Colonic mucosa (tissue), 4 donors: ENCODE measurements around the gene BMP8B. TPM values are rescaled to one million over a fixed set of nuclear protein-coding genes. Genes with fewer than 3 reads are reported as not detected.
"Not testable (repeated sequence)": the region's sequence is repeated elsewhere in the genome, so short reads cannot be mapped to it uniquely, and the experiment has no call there.

Source experiments
- DNase-seq: peaks from one replicate; pipeline ENCODE4 v3.0.0-alpha.2; 2020
- H3K27ac ChIP-seq: fragments of 200-600 bp; one replicate; pipeline ENCODE4 v1.8.0; 2021
- H3K27me3 ChIP-seq: fragments of 200-600 bp; one replicate; pipeline ENCODE4 v1.8.0; 2021
- H3K36me3 ChIP-seq: fragments of 200-600 bp; one replicate; pipeline ENCODE4 v1.8.0; 2021
- H3K4me1 ChIP-seq: fragments of 200-600 bp; one replicate; pipeline ENCODE4 v1.8.0; 2021; ENCODE audit warnings: mild to moderate bottlenecking
- H3K4me3 ChIP-seq: fragments of 200-600 bp; one replicate; pipeline ENCODE4 v1.8.0; 2021
- H3K9ac ChIP-seq, 2 donors: one replicate each; pipeline ENCODE4 v1.7.0; 2013; ENCODE audit warnings: control low read depth in 2 of 2, low read depth in 2 of 2, low read length in 2 of 2
- H3K9me3 ChIP-seq: fragments of 200-600 bp; one replicate; pipeline ENCODE4 v1.8.0; 2021
- intact Hi-C: fragments of 100-400 bp; cut with DNase I; formaldehyde crosslinking; loops from one replicate; pipeline ENCODE4 v1.14.1; 2022
- total RNA-seq, 2 donors: library from RNA; stranded (reverse); fragmentation: NEBNext Ultra II Directional in 1 of 2; extraction: Animal tissue kit (Norgen Biotek cat#: 25700) in 1 of 2; gene quantifications; one replicate each; pipeline ENCODE4 v1.2.1, GENCODE V29; 2021
- TF ChIP-seq, protein P1 (sequence below): fragments of 200-600 bp; IDR thresholded peaks from one replicate; pipeline ENCODE4 v1.8.0; 2022; ENCODE audit warnings: antibody characterized with exemption, mild to moderate bottlenecking
- donor health status: healthy.
- donor health status: DM: no; HTN: no; CAD: no.
- donor health status: DM: no; HTN: no; CAD: no.

BMP8B gene
- total RNA-seq, 2 donors from 2014 or later, result 4.9 TPM

DNA sequence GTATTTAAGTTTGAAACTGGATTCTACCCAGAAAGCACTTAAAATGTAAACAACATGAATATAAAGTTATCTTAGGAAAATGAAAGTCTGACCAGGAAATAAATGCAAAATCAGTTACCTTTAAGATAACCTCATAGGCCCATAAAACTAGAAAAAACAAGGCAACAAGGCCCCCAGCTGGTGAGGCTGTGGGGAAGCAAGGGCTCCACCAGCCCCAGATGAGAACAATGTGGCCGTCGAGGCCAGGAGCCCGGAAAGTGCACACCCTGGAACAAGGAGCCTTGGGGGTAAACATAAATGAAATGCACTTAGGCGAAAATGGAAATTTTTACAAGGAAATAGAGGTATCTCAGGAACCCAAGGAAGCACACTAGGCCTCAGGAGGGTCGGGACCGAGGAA, 37.9 kb upstream of the BMP8B start:
- no peaks in the 10 kb centered on the region for H3K9me3 ChIP-seq
- no peaks in the 10 kb centered on the region for H3K36me3 ChIP-seq
- H3K4me1 ChIP-seq, result no peaks in the 10 kb centered on the region
- peak; percentile 53 for DNase-seq
- no peaks in the 10 kb centered on the region for H3K27me3 ChIP-seq
- no peak overlapping the region for H3K4me3 ChIP-seq
- intact Hi-C loops, result no loop called here
- H3K9ac ChIP-seq, result peak overlapping the region in 1 of 2 donors; percentile 60
- peak overlapping the region; percentile 66 for H3K27ac ChIP-seq
- TF ChIP-seq, protein P1, sequence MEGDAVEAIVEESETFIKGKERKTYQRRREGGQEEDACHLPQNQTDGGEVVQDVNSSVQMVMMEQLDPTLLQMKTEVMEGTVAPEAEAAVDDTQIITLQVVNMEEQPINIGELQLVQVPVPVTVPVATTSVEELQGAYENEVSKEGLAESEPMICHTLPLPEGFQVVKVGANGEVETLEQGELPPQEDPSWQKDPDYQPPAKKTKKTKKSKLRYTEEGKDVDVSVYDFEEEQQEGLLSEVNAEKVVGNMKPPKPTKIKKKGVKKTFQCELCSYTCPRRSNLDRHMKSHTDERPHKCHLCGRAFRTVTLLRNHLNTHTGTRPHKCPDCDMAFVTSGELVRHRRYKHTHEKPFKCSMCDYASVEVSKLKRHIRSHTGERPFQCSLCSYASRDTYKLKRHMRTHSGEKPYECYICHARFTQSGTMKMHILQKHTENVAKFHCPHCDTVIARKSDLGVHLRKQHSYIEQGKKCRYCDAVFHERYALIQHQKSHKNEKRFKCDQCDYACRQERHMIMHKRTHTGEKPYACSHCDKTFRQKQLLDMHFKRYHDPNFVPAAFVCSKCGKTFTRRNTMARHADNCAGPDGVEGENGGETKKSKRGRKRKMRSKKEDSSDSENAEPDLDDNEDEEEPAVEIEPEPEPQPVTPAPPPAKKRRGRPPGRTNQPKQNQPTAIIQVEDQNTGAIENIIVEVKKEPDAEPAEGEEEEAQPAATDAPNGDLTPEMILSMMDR, result peak; percentile 21

DNA sequence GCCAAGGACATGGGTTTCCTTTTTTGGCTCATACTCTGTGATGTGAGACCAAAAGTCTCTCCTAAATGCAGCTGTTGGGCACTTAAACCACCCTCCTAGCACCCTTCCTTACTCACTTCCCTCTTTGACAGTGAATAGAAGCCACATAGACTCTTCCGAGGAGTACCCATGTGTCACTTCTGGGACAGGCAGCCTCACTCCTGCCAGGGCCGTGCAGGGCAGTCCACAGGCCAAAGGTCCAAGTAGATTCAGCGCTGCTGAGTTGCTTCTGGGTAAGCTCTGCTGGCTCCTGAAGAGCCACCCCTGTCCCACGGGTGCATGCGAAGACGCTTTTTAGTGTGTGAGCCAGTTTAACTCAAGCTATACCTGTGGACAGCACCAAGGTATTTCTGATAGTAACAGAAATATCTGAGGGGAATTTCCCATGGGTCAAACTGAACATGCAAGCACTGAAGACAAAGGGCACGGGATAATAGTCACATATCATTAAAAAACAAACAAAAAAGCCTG, 36.8 kb upstream of the BMP8B start:
- H3K27me3 ChIP-seq, result no peaks in the 10 kb centered on the region
- TF ChIP-seq, protein P1, result no peak
- no peak overlapping the region for H3K4me3 ChIP-seq
- H3K27ac ChIP-seq, result peak overlapping the region; percentile 72
- no peaks in the 10 kb centered on the region for H3K4me1 ChIP-seq
- no peaks in the 10 kb centered on the region for H3K36me3 ChIP-seq
- H3K9ac ChIP-seq, result peak overlapping the region in 1 of 2 donors; percentile 43
- intact Hi-C loops, result no loop called here
- no peaks in the 10 kb centered on the region for H3K9me3 ChIP-seq
- peak; percentile 79 for DNase-seq

- H3K9ac ChIP-seq, DNase-seq, H3K4me3 ChIP-seq, H3K9me3 ChIP-seq, H3K36me3 ChIP-seq, H3K27ac ChIP-seq, intact Hi-C loops, H3K27me3 ChIP-seq, H3K4me1 ChIP-seq: not testable (repeated sequence)
These were observed 34.8 kb upstream of the BMP8B start for GRCh38 chr1:39823450-39823849.

DNA sequence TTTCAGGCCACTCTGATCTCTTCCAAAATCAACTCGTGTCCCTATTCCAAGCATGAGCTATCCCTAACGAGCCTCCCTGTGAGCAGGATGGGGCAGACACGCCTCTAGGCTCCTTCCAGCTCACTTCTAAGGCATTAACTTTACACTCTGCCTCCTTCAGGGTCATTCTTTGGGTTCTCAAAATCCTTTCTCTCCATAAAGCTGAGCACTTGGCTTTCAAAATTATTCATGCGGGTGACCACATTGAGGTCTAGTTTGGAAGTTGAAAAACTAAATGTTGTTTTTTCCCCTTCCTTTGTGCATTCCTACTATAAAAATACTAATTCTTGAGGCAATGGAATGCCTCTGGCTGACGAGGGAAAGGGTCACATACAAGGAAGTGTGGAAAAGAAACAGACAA, 33.5 kb upstream of the BMP8B start:
- no peak for DNase-seq
- TF ChIP-seq, protein P1, result no peak
- intact Hi-C loops, result no loop called here
- no peak overlapping the region for H3K27ac ChIP-seq
- H3K4me1 ChIP-seq, result peaks cover 12% of the 10 kb centered on the region
- no peak overlapping the region for H3K4me3 ChIP-seq
- no peak overlapping the region for H3K9ac ChIP-seq
- no peaks in the 10 kb centered on the region for H3K27me3 ChIP-seq
- H3K9me3 ChIP-seq, result no peaks in the 10 kb centered on the region
- H3K36me3 ChIP-seq, result no peaks in the 10 kb centered on the region

GRCh38 chr1:39819091-39819812, 30.6 kb upstream of the BMP8B start:
- H3K27ac ChIP-seq, result peak overlapping the region; percentile 84
- H3K4me3 ChIP-seq, result no peak overlapping the region
- no peaks in the 10 kb centered on the region for H3K27me3 ChIP-seq
- H3K4me1 ChIP-seq, result peaks cover 12% of the 10 kb centered on the region
- intact Hi-C loops, result no loop called here
- peak overlapping the region in 1 of 2 donors; percentile 73 for H3K9ac ChIP-seq
- H3K36me3 ChIP-seq, result no peaks in the 10 kb centered on the region
- peak; percentile 91 for DNase-seq
- H3K9me3 ChIP-seq, result no peaks in the 10 kb centered on the region
- TF ChIP-seq, protein P1, result no peak

DNA sequence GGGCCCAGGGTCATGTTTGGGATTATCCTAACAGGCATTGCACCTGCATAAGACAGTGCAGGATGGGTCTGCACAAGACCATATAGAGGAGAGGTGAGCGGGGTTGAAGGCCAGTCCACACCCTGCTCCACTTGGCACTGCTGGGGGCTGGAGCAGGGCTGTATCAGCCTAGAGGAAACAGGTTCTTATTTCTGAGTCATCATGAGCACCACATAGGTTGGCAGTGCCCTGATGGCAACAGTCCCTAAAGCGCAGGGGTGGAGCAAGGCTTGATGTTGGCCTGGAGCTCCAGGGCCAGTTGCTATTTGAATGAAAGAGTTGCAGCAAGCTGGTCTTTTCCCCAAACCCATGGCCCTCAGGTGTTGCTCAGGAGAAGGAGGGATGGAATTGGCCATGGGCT, 29.8 kb upstream of the BMP8B start:
- H3K4me3 ChIP-seq, result no peak overlapping the region
- no peaks in the 10 kb centered on the region for H3K9me3 ChIP-seq
- H3K9ac ChIP-seq, result peak overlapping the region in 1 of 2 donors; percentile 73
- peaks cover 12% of the 10 kb centered on the region for H3K4me1 ChIP-seq
- TF ChIP-seq, protein P1, result no peak
- H3K27me3 ChIP-seq, result no peaks in the 10 kb centered on the region
- DNase-seq, result peak; percentile 82
- H3K36me3 ChIP-seq, result no peaks in the 10 kb centered on the region
- H3K27ac ChIP-seq, result peak overlapping the region; percentile 84
- intact Hi-C loops, result no loop called here
